H1 (cell line): ENCODE results near the gene MLNR. TPM values are rescaled to one million over a fixed set of nuclear protein-coding genes. Genes with fewer than 3 reads are reported as not detected.

ENCODE experiments used
- CTCF ChIA-PET: fragments of 300-600 bp; sonication (Branson Sonifier 250); formaldehyde crosslinking; loops from one replicate; lab custom pipeline; 2021; ENCODE audit not compliant: partially characterized antibody; lab: Charles Lee
- POLR2A ChIA-PET: fragments of 300-600 bp; sonication (Branson Sonifier 250); formaldehyde crosslinking; loops from one replicate; lab custom pipeline; 2021; ENCODE audit warnings: inconsistent platforms; ENCODE audit not compliant: partially characterized antibody; lab: Charles Lee
- DNase-seq, 2 experiments: peaks; one replicate each; pipeline versions ENCODE4 v3.0.0 to v3.0.0-alpha.2; 2010 to 2022; ENCODE audit warnings: low spot score in 2 of 2, low read depth in 1 of 2, mixed read lengths in 1 of 2
- FAIRE-seq: peaks from 2 replicates; lab custom pipeline; 2011; peaks lifted over from hg19 to GRCh38; lab: Jason Lieb, UNC
- H2AFZ ChIP-seq: 2 replicates; pipeline ENCODE4 v1.8.1; 2012; ENCODE audit warnings: low read length, inconsistent platforms
- H2AK5ac ChIP-seq: 2 replicates; pipeline ENCODE4 v1.6.1; 2013; ENCODE audit warnings: low read depth, low read length
- H2BK120ac ChIP-seq: replicated peaks from 2 replicates; pipeline ENCODE3; 2013; ENCODE audit warnings: low read depth, low read length, inconsistent platforms
- H2BK12ac ChIP-seq: 2 replicates; pipeline ENCODE4 v1.6.1; 2013; ENCODE audit warnings: low read depth, low read length
- H2BK15ac ChIP-seq: 2 replicates; pipeline ENCODE4 v1.6.1; 2013; ENCODE audit warnings: low read length
- H2BK20ac ChIP-seq: 2 replicates; pipeline ENCODE4 v1.6.1; 2013; ENCODE audit warnings: low read length
- H2BK5ac ChIP-seq: 2 replicates; pipeline ENCODE4 v1.6.1; 2013; ENCODE audit warnings: low read depth, low read length
- H3K14ac ChIP-seq: 2 replicates; pipeline ENCODE4 v1.6.1; 2013; ENCODE audit warnings: inconsistent platforms; ENCODE audit not compliant: insufficient read length
- H3K18ac ChIP-seq: 2 replicates; pipeline ENCODE4 v1.6.1; 2013; ENCODE audit warnings: low read length; ENCODE audit errors: extremely low read depth
- H3K23ac ChIP-seq: 2 replicates; pipeline ENCODE4 v1.6.1; 2013; ENCODE audit warnings: inconsistent platforms; ENCODE audit not compliant: insufficient read length
- H3K23me2 ChIP-seq: 2 replicates; pipeline ENCODE4 v1.6.1; 2013; ENCODE audit warnings: low read depth, low read length
- H3K27ac ChIP-seq: 2 replicates; pipeline ENCODE4 v1.6.1; 2011; ENCODE audit warnings: low read depth, low read length, inconsistent platforms
- H3K27me3 ChIP-seq, 4 experiments: replicated peaks in 1 of 4; 1 replicate in 1 of 4; 2 replicates in 3 of 4; pipeline versions ENCODE4 v1.6.1 to v1.8.1; 2011 to 2013; ENCODE audit warnings: low read length in 3 of 4, mild to moderate bottlenecking in 3 of 4, inconsistent platforms in 2 of 4, mixed read lengths in 2 of 4, moderate library complexity in 1 of 4; ENCODE audit not compliant: control insufficient read depth in 3 of 4, insufficient read depth in 3 of 4; ENCODE audit errors: extremely low read depth in 1 of 4
- H3K36me3 ChIP-seq, 4 experiments: 2 replicates each; pipeline versions ENCODE4 v1.6.1 to v1.8.1; 2011 to 2013; ENCODE audit warnings: mild to moderate bottlenecking in 4 of 4, low read length in 3 of 4, moderate library complexity in 2 of 4, control low read depth in 1 of 4, inconsistent platforms in 1 of 4; ENCODE audit not compliant: insufficient read depth in 4 of 4, control insufficient read depth in 2 of 4
- H3K4ac ChIP-seq: replicated peaks from 2 replicates; pipeline ENCODE3; 2013; ENCODE audit warnings: low read length, low read depth, mixed read lengths, inconsistent platforms; ENCODE audit not compliant: insufficient read length
- H3K4me1 ChIP-seq, 4 experiments: replicated peaks in 1 of 4; 1 replicate in 1 of 4; 2 replicates in 3 of 4; pipeline versions ENCODE4 v1.6.1 to v1.8.1; 2011 to 2013; ENCODE audit warnings: low read length in 3 of 4, inconsistent platforms in 2 of 4, mixed read lengths in 1 of 4; ENCODE audit not compliant: insufficient read depth in 4 of 4, control insufficient read depth in 3 of 4
- H3K4me2 ChIP-seq, 2 experiments: 2 replicates each; pipeline versions ENCODE4 v1.6.1 to v1.8.1; 2011 to 2013; ENCODE audit warnings: low read depth in 2 of 2, low read length in 2 of 2, control low read depth in 1 of 2, inconsistent platforms in 1 of 2, mild to moderate bottlenecking in 1 of 2; ENCODE audit not compliant: insufficient read depth in 1 of 2
- H3K4me3 ChIP-seq, 4 experiments: fragments of 200-600, 300-600 bp in 1 of 4; sonication (generic), shearing (Covaris generic), sonication (Bioruptor Twin) in 1 of 4; 2 replicates each; pipeline versions ENCODE4 v1.5.1 to v1.8.1; 2011 to 2016; ENCODE audit warnings: low read length in 4 of 4, low read depth in 3 of 4, control low read depth in 2 of 4, inconsistent platforms in 2 of 4, mild to moderate bottlenecking in 2 of 4, mixed read lengths in 1 of 4, moderate library complexity in 1 of 4; ENCODE audit not compliant: insufficient read depth in 2 of 4; ENCODE audit errors: extremely low read depth in 1 of 4
- H3K56ac ChIP-seq: replicated peaks from 2 replicates; pipeline ENCODE3; 2013; ENCODE audit warnings: low read depth, mild to moderate bottlenecking, mixed read lengths, low read length, inconsistent platforms; ENCODE audit not compliant: insufficient read length
- H3K79me1 ChIP-seq: 2 replicates; pipeline ENCODE4 v1.6.1; 2013; ENCODE audit warnings: low read depth, low read length, control low read depth
- H3K79me2 ChIP-seq, 2 experiments: 2 replicates each; pipeline versions ENCODE4 v1.6.1 to v1.8.1; 2012 to 2013; ENCODE audit warnings: low read length in 2 of 2, mild to moderate bottlenecking in 2 of 2, inconsistent platforms in 1 of 2; ENCODE audit not compliant: insufficient read depth in 2 of 2, control insufficient read depth in 1 of 2
- H3K9ac ChIP-seq, 4 experiments: replicated peaks in 1 of 4; 1 replicate in 1 of 4; 2 replicates in 3 of 4; pipeline versions ENCODE4 v1.6.1 to v1.8.1; 2011 to 2013; ENCODE audit warnings: low read depth in 3 of 4, low read length in 3 of 4, control low read depth in 2 of 4, mild to moderate bottlenecking in 2 of 4, moderate library complexity in 2 of 4, inconsistent platforms in 1 of 4; ENCODE audit errors: extremely low read depth in 1 of 4
- H3K9me3 ChIP-seq, 2 experiments: 2 replicates each; pipeline versions ENCODE4 v1.6.1 to v1.8.1; 2012 to 2013; ENCODE audit warnings: mild to moderate bottlenecking in 2 of 2, moderate library complexity in 2 of 2, control low read depth in 1 of 2, inconsistent platforms in 1 of 2, low read depth in 1 of 2, low read length in 1 of 2, mixed read lengths in 1 of 2; ENCODE audit not compliant: insufficient read depth in 2 of 2
- H4K20me1 ChIP-seq, 2 experiments: replicated peaks in 1 of 2; 2 replicates each; pipeline versions ENCODE3 to v1.8.1; 2011 to 2013; ENCODE audit warnings: inconsistent platforms in 2 of 2, low read length in 2 of 2, mild to moderate bottlenecking in 1 of 2; ENCODE audit not compliant: insufficient read depth in 2 of 2, control insufficient read depth in 1 of 2
- H4K5ac ChIP-seq: 2 replicates; pipeline ENCODE4 v1.6.1; 2013; ENCODE audit warnings: low read length, low read depth, mixed read lengths, inconsistent platforms; ENCODE audit not compliant: insufficient read length
- H4K8ac ChIP-seq: 2 replicates; pipeline ENCODE4 v1.8.0; 2013; ENCODE audit warnings: mild to moderate bottlenecking, moderate library complexity, low read length, inconsistent platforms; ENCODE audit not compliant: insufficient read depth; ENCODE audit errors: extremely low read depth
- H4K91ac ChIP-seq: replicated peaks from 2 replicates; pipeline ENCODE3; 2013; ENCODE audit warnings: low read length, mixed read lengths, inconsistent platforms; ENCODE audit not compliant: insufficient read length
- SP2 ChIP-seq: IDR thresholded peaks from 2 replicates; pipeline ENCODE4 v1.6.1; 2012; ENCODE audit warnings: mild to moderate bottlenecking, low read length, inconsistent platforms
- TCF12 ChIP-seq: IDR thresholded peaks from 2 replicates; pipeline ENCODE4 v1.6.1; 2011; ENCODE audit warnings: low read depth, mild to moderate bottlenecking, low read length
- WGBS, 2 experiments: shearing (Covaris generic) in 1 of 2; methylation state at CpG; one replicate each; pipeline versions ENCODE4 v1.1.6 to v1.1.7; 2013 to 2015; ENCODE audit warnings: low lambda C conversion rate in 2 of 2, mixed read lengths in 2 of 2, inconsistent platforms in 1 of 2, low coverage in 1 of 2, missing lambda C conversion rate in 1 of 2; ENCODE audit not compliant: insufficient replicate concordance in 2 of 2, insufficient coverage in 1 of 2, insufficient read length in 1 of 2; ENCODE audit errors: extremely low coverage in 1 of 2, missing lambda C conversion rate in 1 of 2; 5-methylcytosine and 5-hydroxymethylcytosine counted together
- polyA plus RNA-seq, 7 experiments: library from polyadenylated mRNA; depleted of rRNA in 3 of 7; stranded (reverse) in 5 of 7; unstranded in 2 of 7; fragments of >200 nt in 5 of 7; fragments of 200-250 nt in 2 of 7; gene quantifications; 1 replicate in 5 of 7; 2 replicates in 1 of 7; 4 replicates in 1 of 7; pipeline versions ENCODE4 v1.2.1 to v1.2.3, GENCODE V29; 2011 to 2013; ENCODE audit warnings: missing spikeins in 2 of 7, mixed read lengths in 2 of 7
- total RNA-seq: library from RNA; stranded (reverse); fragmentation: NEBNext Ultra II Directional; extraction: Animal tissue kit (Norgen Biotek cat#: 25700); gene quantifications from 2 replicates; pipeline ENCODE4 v1.2.1, GENCODE V29; 2021

Gene MLNR
- total and polyA plus RNA-seq, 2 of the 8 experiments (the other 6 are each of a cell fraction or from before 2014, with no cell fraction given) = 0.24 to 0.29 TPM

DNA sequence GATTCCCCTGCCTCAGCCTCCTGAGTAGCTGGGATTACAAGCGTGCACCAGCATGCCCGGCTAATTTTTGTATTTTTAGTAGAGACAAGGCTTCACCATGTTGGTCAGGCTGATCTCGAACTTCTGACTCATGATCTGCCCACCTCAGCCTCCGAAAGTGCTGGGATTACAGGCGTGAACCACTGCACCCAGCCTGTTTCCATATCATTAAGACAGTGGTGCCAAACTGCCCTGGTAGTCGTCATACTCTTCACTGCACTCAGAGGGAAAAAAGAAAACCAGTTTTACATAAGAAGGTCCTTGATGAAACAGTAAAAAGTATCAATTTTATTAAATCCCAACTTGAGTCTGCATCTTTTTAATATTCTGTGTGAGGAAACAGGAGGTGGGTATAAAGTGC, 42.5 kb downstream of the MLNR start:
- H3K9me3 ChIP-seq = no peaks in the 10 kb centered on the region
- H4K5ac ChIP-seq = no peak overlapping the region
- DNase-seq (no peak), FAIRE-seq (no peak)
- H3K56ac ChIP-seq = no peak overlapping the region
- H4K91ac ChIP-seq = no peak overlapping the region
- no peak overlapping the region for H2AK5ac ChIP-seq
- no peaks in the 10 kb centered on the region for H3K27me3 ChIP-seq
- H3K14ac ChIP-seq = no peak overlapping the region
- H3K4ac ChIP-seq = no peak overlapping the region
- no peak overlapping the region for H3K4me3 ChIP-seq
- no peak overlapping the region for H2BK15ac ChIP-seq
- H3K23me2 ChIP-seq = no peaks in the 10 kb centered on the region
- CTCF ChIA-PET = interaction anchor here (1.0 to 1.3 kb wide), 2 partner anchors 18 to 37 kb away, joined by 3 read pairs; no protein-coding TSS in a partner anchor
- POLR2A ChIA-PET = interaction anchor here (1.8 kb wide), 1 partner anchor 9 kb away, joined by 3 read pairs; no protein-coding TSS in a partner anchor
- no peak overlapping the region for H2BK120ac ChIP-seq
- no peak overlapping the region for H2AFZ ChIP-seq
- H2BK20ac ChIP-seq = no peak overlapping the region
- no peak overlapping the region for H3K9ac ChIP-seq
- no peak overlapping the region for H2BK5ac ChIP-seq
- 92% methylated on average over 6 of the region's 6 CpGs; no CpG with 5 or more reads in 1 of the 2 experiments for WGBS, 2 experiments
- H4K8ac ChIP-seq = no peak overlapping the region
- H4K20me1 ChIP-seq = no peaks in the 10 kb centered on the region
- peaks cover 0 to 4% (median 0%) of the 10 kb centered on the region in 4 experiments; a peak in 2 of 8 replicates for H3K36me3 ChIP-seq
- H2BK12ac ChIP-seq = no peak overlapping the region
- no peaks in the 10 kb centered on the region for H3K79me2 ChIP-seq
- H3K23ac ChIP-seq = no peak overlapping the region
- no peak overlapping the region for H3K4me2 ChIP-seq
- H3K4me1 ChIP-seq = 0 out of 7 replicates have a peak, but pooled peaks cover 0 to 3% (median 0%) of the 10 kb centered on the region in 4 experiments
- TF ChIP-seq TCF12 = no peak
- no peak for TF ChIP-seq SP2
- H3K18ac ChIP-seq = no peak overlapping the region
- H3K79me1 ChIP-seq = no peaks in the 10 kb centered on the region
- H3K27ac ChIP-seq = no peak overlapping the region
